ENCODE data around the gene BPIFB4. TPM values are rescaled to one million over a fixed set of nuclear protein-coding genes. Genes with fewer than 3 reads are reported as not detected.

BPIFB4 gene
- total RNA-seq, 1 donor from 2014 or later: not detected

Other genes with a start within 250 kb of the BPIFB4 start
- gene EFCAB8, start 220.7 kb upstream of the BPIFB4 start, total RNA-seq (ENCODE audit: insufficient read depth, low replicate concordance): 0.96 TPM
- gene SUN5, start 75.2 kb upstream of the BPIFB4 start, total RNA-seq (ENCODE audit: insufficient read depth, low replicate concordance): not detected
- gene BPIFB2, start 71.9 kb upstream of the BPIFB4 start, total RNA-seq (ENCODE audit: insufficient read depth, low replicate concordance): not detected
- gene BPIFB6, start 48.0 kb upstream of the BPIFB4 start, total RNA-seq (ENCODE audit: insufficient read depth, low replicate concordance): not detected
- not detected for gene BPIFB3, start 25.7 kb upstream of the BPIFB4 start, total RNA-seq (ENCODE audit: insufficient read depth, low replicate concordance)
- not detected for gene BPIFA2, start 88.5 kb downstream of the BPIFB4 start, total RNA-seq (ENCODE audit: insufficient read depth, low replicate concordance)
- not detected for gene BPIFA3, start 137.7 kb downstream of the BPIFB4 start, total RNA-seq (ENCODE audit: insufficient read depth, low replicate concordance)
- gene BPIFA1, start 156.4 kb downstream of the BPIFB4 start, total RNA-seq (ENCODE audit: insufficient read depth, low replicate concordance): not detected
- gene BPIFB1, start 203.6 kb downstream of the BPIFB4 start, total RNA-seq (ENCODE audit: insufficient read depth, low replicate concordance): 1.4 TPM

Measured in umbilical cord (tissue), 1 donor.